Measurements from ENCODE around the gene RPS27. TPM values are rescaled to one million over a fixed set of nuclear protein-coding genes. Genes with fewer than 3 reads are reported as not detected.
"Not testable (repeated sequence)": the region's sequence is repeated elsewhere in the genome, so short reads cannot be mapped to it uniquely, and the experiment has no call there.

Gene RPS27
- total RNA-seq, 1 donor from 2014 or later, result 788 TPM

- no peak for ATAC-seq (ENCODE audit: poor library complexity)
- no peak for DNase-seq
- intact Hi-C loops (cut with DNase I), result no loop called here
Measured at GRCh38 chr1:154014154-154014907, 23.8 kb downstream of the RPS27 start.

- intact Hi-C loops (cut with DNase I), result no loop called here
- ATAC-seq (ENCODE audit: poor library complexity), result no peak
- no peak for DNase-seq
Measured at GRCh38 chr1:154019269-154019668, 28.7 kb downstream of the RPS27 start.

- no peak for ATAC-seq (ENCODE audit: poor library complexity)
- intact Hi-C loops (cut with DNase I), result no loop called here
- no peak for DNase-seq
Measured at GRCh38 chr1:154019940-154020339, 29.4 kb downstream of the RPS27 start.

- not testable (repeated sequence) for ATAC-seq (ENCODE audit: poor library complexity)
Measured at GRCh38 chr1:154033697-154034096, 43.1 kb downstream of the RPS27 start.

More at GRCh38 chr1:154033697-154034096, 43.1 kb downstream of the RPS27 start:
- DNase-seq; intact Hi-C loops (cut with DNase I): not testable (repeated sequence)

Small RNA genes within 50 kb of the gene (microRNA-seq; reads per million reads assigned to microRNA genes)
- not detected for gene MIR6737

Other genes starting within 250 kb of the RPS27 start
- 12.0 TPM for gene SLC27A3, start 215.4 kb upstream of the RPS27 start, total RNA-seq
- gene GATAD2B, start 67.8 kb upstream of the RPS27 start, total RNA-seq, result 30.1 TPM
- gene DENND4B, start 44.0 kb upstream of the RPS27 start, total RNA-seq, result 45.5 TPM
- 20.8 TPM for gene CRTC2, start 32.1 kb upstream of the RPS27 start, total RNA-seq
- 46.9 TPM for gene SLC39A1, start 27.2 kb upstream of the RPS27 start, total RNA-seq
- 4.1 TPM for gene CREB3L4, start 22.9 kb upstream of the RPS27 start, total RNA-seq
- 69.6 TPM for gene JTB, start 13.1 kb upstream of the RPS27 start, total RNA-seq
- 59.9 TPM for gene RAB13, start 4.4 kb upstream of the RPS27 start, total RNA-seq
- 0.43 TPM for gene NUP210L, start 164.3 kb downstream of the RPS27 start, total RNA-seq
- 80.9 TPM for gene TPM3, start 201.3 kb downstream of the RPS27 start, total RNA-seq
- not detected for gene CFAP141, start 215.6 kb downstream of the RPS27 start, total RNA-seq
- 91.2 TPM for gene UBAP2L, start 230.2 kb downstream of the RPS27 start, total RNA-seq